GM19238 (cell line): Measurements from ENCODE around the gene EFCAB11.

Experiments
- DNase-seq: peaks from one replicate; pipeline ENCODE4 v3.0.0; 2011; ENCODE audit warnings: low spot score; ENCODE audit not compliant: insufficient read length

Gene EFCAB11

GRCh38 chr14:89823743-89824142 lies 130.8 kb downstream of the EFCAB11 start:
- DNase-seq: no peak

GRCh38 chr14:89814126-89814525 lies 140.4 kb downstream of the EFCAB11 start:
- DNase-seq: no peak

- DNase-seq: no peak
Observed at GRCh38 chr14:89813617-89814031, 140.9 kb downstream of the EFCAB11 start.

GRCh38 chr14:89811954-89812575 lies 142.5 kb downstream of the EFCAB11 start:
- no peak for DNase-seq

DNA sequence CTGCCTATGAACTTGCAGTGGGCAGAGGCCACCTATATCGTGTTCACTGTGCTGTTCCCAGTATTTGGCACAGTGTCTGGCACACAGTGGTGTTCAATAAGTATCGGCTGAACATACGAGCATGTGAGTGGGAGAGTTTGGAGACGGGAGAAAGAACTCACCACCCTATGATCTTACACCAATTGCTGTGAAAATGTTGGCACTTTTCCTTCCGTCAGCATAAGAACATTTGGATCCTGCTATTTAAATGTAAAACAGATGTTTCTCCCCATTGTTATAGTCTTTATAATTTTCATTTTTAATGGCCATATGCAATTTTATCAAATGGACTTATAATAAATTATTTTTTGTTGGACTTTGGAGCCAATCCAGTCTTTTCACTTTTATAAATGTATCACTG lies 144.4 kb downstream of the EFCAB11 start:
- no peak for DNase-seq

DNA sequence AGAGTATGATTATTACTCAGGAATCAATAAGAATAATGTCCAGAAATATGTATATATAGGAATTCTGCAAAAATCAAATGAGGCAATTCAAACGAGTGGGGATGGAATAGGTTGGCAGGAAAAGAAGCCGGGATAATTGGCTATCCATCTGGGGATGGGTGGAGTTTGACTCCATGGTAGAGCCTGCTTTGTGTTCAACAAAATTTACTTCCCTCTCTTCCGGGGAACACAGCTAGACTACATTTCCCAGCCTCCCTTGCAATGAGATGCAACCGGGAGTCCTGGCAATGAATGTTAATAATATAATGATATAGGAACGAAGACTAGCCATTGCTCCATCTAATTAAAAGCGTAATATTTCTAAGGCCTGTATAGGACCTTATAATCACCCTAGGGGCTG lies 146.6 kb downstream of the EFCAB11 start:
- no peak for DNase-seq

- DNase-seq: no peak
Observed at GRCh38 chr14:89807151-89807550, 147.4 kb downstream of the EFCAB11 start.

DNA sequence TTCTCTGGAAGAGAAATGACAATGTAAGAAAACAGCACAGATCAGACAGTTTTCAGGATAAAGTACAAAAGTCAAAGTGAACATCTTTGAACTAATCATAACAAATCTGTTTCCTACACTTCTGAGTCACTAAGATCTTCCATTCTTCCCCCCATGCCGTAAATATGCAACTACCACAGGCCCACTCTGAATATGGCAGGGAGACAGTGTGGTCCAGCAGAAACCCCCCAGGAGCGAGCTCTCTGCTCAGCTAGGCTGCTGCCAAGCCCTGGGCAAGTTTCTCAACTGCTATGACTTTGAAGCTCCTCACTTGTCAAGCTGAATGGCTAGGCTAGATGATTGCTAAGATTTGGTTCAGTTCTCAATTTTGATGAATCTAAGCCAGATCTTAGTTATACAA lies 148.1 kb downstream of the EFCAB11 start:
- DNase-seq: no peak

DNA sequence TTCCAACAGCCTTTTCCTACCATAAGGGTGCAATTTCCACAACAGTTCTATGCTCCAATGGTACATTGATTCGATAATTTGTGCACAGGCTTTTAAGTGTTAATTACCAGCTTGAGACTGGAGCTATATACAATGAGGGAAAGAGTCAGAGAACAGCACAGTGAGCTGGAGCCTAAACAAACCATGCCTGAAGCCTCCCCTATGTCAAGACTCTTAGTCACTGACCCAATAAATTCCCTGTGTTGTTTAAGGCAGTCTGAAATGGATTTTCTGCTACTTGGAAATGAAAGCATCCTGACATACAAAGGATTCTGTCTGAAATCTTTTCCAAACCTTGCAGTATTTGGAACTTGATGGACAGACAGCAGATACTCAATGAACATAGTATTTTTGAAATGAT lies 149.0 kb downstream of the EFCAB11 start:
- DNase-seq: no peak

DNA sequence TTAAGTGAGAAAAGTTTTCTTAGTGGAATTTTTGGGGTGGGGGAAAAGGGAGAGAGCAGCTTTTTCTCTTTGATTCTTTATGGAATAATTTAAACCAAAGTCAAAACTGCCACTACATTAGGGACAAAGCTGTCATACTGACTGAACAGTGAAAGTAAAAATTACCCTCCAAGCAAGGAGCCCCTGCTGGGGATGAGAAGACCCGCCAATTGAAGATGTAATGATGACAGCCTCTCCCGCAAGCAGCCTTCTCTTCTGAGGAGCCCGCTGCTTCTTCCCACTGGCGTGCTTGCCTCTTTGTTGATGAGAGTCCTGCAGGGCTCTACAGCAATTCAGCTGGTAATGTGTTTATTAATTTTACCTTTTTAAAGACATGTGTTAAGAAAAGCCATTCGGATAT lies 151.0 kb downstream of the EFCAB11 start:
- DNase-seq: no peak

GRCh38 chr14:89801136-89801535 lies 153.4 kb downstream of the EFCAB11 start:
- no peak for DNase-seq

- no peak for DNase-seq
Observed at GRCh38 chr14:89798212-89798773, 156.2 kb downstream of the EFCAB11 start.

DNA sequence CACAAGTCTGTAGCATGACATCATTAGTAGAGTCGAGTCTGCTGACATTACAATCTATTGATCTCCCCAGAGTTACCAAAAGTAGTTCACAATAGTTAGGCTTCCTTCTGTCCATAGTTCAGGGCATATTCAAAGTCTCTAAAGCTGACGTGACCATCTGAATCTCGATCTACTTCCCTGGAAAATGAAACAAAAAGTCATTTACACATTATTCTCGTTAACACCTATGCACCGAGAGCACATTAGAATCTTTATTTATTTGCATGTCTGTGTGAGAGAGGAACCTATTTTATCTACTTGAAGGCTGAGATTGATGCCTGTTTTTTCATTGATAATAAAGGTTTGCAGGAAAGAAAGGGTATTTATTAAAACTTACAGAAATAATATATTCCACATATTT lies 157.4 kb downstream of the EFCAB11 start:
- DNase-seq: no peak

DNA sequence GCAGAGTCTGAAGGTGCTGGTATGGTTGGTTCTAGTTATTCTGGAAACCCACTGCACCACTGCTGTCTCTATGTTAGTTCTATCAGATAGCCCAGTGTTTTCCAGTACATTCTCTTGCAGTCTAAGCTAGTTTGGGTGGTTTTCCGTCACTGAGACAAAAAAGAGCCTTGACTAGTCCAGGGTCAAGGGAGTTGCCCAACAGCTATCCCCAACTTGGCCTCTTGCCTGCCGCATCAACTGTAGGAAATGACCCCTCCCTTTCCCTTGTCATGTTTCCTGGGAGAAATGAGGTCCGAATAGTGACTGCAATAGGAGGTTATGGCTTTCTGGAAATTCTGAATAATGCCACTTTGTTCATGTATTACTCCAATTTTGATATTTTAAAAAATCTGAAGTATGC lies 160.4 kb downstream of the EFCAB11 start:
- no peak for DNase-seq

DNA sequence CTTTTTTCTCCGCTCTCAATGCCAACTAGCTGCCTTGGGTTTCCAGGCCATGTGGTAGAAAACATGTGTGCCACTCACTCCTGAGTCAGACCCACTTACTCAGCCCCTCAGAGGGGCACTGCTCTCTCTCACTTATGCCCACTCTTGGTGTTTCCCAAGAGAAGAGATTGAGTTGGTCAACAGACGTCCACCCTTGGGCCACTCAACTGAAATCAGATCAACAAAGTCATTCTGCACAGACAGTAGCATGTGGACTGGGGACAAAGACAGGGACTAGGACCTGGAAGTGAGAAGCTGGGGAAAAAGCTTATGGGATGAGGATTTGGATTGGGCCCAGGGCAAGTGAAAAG lies 161.2 kb downstream of the EFCAB11 start:
- DNase-seq: no peak

- DNase-seq: no peak
Observed at GRCh38 chr14:89792489-89793366, 161.8 kb downstream of the EFCAB11 start.

- DNase-seq: no peak
Observed at GRCh38 chr14:89787525-89787924, 167.0 kb downstream of the EFCAB11 start.

DNA sequence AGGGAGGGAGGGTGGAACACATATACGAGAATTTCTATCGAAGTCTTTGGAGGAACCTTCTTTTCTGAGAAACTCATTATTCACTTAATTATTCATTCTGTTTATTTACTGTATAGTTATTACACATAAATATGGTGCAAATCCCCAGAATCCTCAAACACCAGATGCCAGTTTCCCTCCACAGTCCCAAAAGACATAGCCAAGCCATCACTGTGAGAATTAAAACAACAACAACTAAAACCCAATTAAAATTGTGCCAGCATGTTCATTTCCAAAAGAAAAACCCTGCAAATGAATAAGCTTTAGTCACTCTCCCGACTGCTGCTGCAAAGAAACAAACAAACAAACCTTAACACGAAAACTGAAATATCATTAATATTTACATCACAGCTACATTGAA lies 173.5 kb downstream of the EFCAB11 start:
- no peak for DNase-seq

- no peak for DNase-seq
Observed at GRCh38 chr14:89779707-89780106, 174.8 kb downstream of the EFCAB11 start.

- no peak for DNase-seq
Observed at GRCh38 chr14:89775946-89776345, 178.6 kb downstream of the EFCAB11 start.

DNA sequence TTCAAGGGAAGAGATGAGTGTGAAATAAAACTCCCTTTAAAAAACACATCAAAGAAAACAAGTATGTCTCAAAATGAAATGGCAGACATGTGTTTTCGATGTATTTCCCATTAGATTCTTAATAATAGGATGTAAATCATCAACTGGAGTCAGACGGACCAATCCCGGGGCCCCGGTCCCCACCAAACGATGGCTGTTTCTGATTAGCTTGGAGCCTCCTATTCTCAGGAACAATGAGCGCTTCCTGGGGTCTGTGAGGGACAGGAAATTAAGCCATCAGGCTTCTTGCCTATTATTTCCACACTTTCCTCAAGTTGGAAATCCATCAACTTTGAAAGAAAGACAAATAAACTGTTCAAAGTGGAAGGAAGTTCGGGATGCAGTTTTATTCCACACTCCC lies 179.4 kb downstream of the EFCAB11 start:
- DNase-seq: no peak

- DNase-seq: peak; percentile 53
Observed at GRCh38 chr14:89773644-89774316, 180.8 kb downstream of the EFCAB11 start.
